Naive thymus-derived CD4-positive, alpha-beta T cell (primary cell): Measurements from ENCODE around the gene MYO5C. TPM values are rescaled to one million over a fixed set of nuclear protein-coding genes. Genes with fewer than 3 reads are reported as not detected.
"Not testable (repeated sequence)": the region's sequence is repeated elsewhere in the genome, so short reads cannot be mapped to it uniquely, and the experiment has no call there.

Source experiments
- ATAC-seq: fragments of 150-1000 bp; cut with Tn5 transposase; 2 replicates; pipeline ENCODE4 v1.10.0; 2021; ENCODE audit warnings: mild to moderate bottlenecking, moderate library complexity
- CTCF ChIA-PET: fragments of 350-600 bp; sonication (Branson Sonifier 250); formaldehyde crosslinking; loops from one replicate; lab custom pipeline; 2021; ENCODE audit warnings: antibody characterized with exemption; lab: Charles Lee
- POLR2A ChIA-PET: fragments of 350-600 bp; sonication (Branson Sonifier 250); formaldehyde crosslinking; loops from one replicate; lab custom pipeline; 2021; ENCODE audit warnings: antibody characterized with exemption, inconsistent platforms; lab: Charles Lee
- DNase-seq, 9 donors: peaks; one replicate each; pipeline versions ENCODE4 v3.0.0 to v3.0.0-alpha.2; 2020 to 2022; ENCODE audit warnings: mixed read lengths in 1 of 9
- H3K27ac ChIP-seq: one replicate; pipeline ENCODE4 v1.7.0; 2013; ENCODE audit warnings: mild to moderate bottlenecking, low read depth, low read length, moderate library complexity
- H3K27me3 ChIP-seq, 2 donors: one replicate each; pipeline ENCODE4 v1.7.0; 2013; ENCODE audit warnings: low read length in 2 of 2, mild to moderate bottlenecking in 2 of 2, moderate library complexity in 2 of 2; ENCODE audit not compliant: control insufficient read depth in 2 of 2, insufficient read depth in 2 of 2
- H3K36me3 ChIP-seq, 3 experiments: 1 replicate in 2 of 3; 2 replicates in 1 of 3; pipeline ENCODE4 v1.7.0; 2013; ENCODE audit warnings: low read length in 3 of 3, mild to moderate bottlenecking in 3 of 3, moderate library complexity in 1 of 3; ENCODE audit not compliant: insufficient read depth in 3 of 3, control insufficient read depth in 2 of 3
- H3K4me1 ChIP-seq, 2 donors: one replicate each; pipeline ENCODE4 v1.7.0; 2013; ENCODE audit warnings: low read length in 2 of 2, mild to moderate bottlenecking in 2 of 2, moderate library complexity in 1 of 2; ENCODE audit not compliant: control insufficient read depth in 2 of 2, insufficient read depth in 2 of 2
- H3K4me3 ChIP-seq: 2 replicates; pipeline ENCODE4 v1.7.0; 2013; ENCODE audit warnings: mild to moderate bottlenecking, low read length
- H3K9me3 ChIP-seq, 3 experiments: 1 replicate in 2 of 3; 2 replicates in 1 of 3; pipeline ENCODE4 v1.7.0; 2013; ENCODE audit warnings: low read length in 3 of 3; ENCODE audit not compliant: control insufficient read depth in 2 of 3
- H3K27ac Mint-ChIP-seq, 9 donors: one replicate each; pipeline ENCODE4 v1.8.0; 2020 to 2022; ENCODE audit warnings: mixed read lengths in 9 of 9, mild to moderate bottlenecking in 8 of 9, moderate library complexity in 5 of 9, inconsistent platforms in 2 of 9
- H3K27me3 Mint-ChIP-seq, 5 donors: one replicate each; pipeline ENCODE4 v1.8.0; 2021 to 2022; ENCODE audit warnings: mixed read lengths in 5 of 5, mild to moderate bottlenecking in 1 of 5
- H3K36me3 Mint-ChIP-seq, 5 donors: one replicate each; pipeline ENCODE4 v1.8.0; 2020 to 2022; ENCODE audit warnings: mixed read lengths in 5 of 5, mild to moderate bottlenecking in 3 of 5, inconsistent platforms in 1 of 5
- H3K4me1 Mint-ChIP-seq, 7 donors: one replicate each; pipeline ENCODE4 v1.8.0; 2020 to 2022; ENCODE audit warnings: mixed read lengths in 7 of 7, mild to moderate bottlenecking in 3 of 7, inconsistent platforms in 1 of 7
- H3K4me3 Mint-ChIP-seq, 10 donors: one replicate each; pipeline ENCODE4 v1.8.0; 2020 to 2022; ENCODE audit warnings: mild to moderate bottlenecking in 10 of 10, mixed read lengths in 10 of 10, moderate library complexity in 6 of 10, inconsistent platforms in 2 of 10
- H3K9me3 Mint-ChIP-seq, 11 donors: one replicate each; pipeline ENCODE4 v1.8.0; 2020 to 2022; ENCODE audit warnings: mixed read lengths in 11 of 11, mild to moderate bottlenecking in 4 of 11, inconsistent platforms in 1 of 11, moderate library complexity in 1 of 11
- intact Hi-C, 2 donors: fragments of 100-400 bp; cut with micrococcal nuclease; formaldehyde crosslinking; loops; one replicate each; pipeline ENCODE4 v1.15.1; 2023
- polyA plus RNA-seq, 2 donors: library from polyadenylated mRNA; unstranded; fragments of 300-500 nt; fragmentation: Illumina TruSeq; gene quantifications; one replicate each; pipeline ENCODE4 v1.2.3, GENCODE V29; 2021
- total RNA-seq, 6 experiments: library from RNA in 5 of 6; stranded (reverse) in 5 of 6; gene quantifications; 1 replicate in 5 of 6; 2 replicates in 1 of 6; pipeline ENCODE4 v1.2.3 and lab custom pipeline; 2021 to 2026

Gene MYO5C
- total and polyA plus RNA-seq, 7 experiments from 2014 or later, result 0.19 to 1.3 (median 0.31) TPM; not detected in 1

- Mint-ChIP-seq H3K27ac (peak overlapping the region in 1 of 9 donors; percentile 56), H3K9me3 (peaks cover 0 to 3% (median 0%) of the 10 kb centered on the region in 11 donors), H3K36me3 (no peaks in the 10 kb centered on the region), H3K27me3 (peaks cover 21 to 27% (median 23%) of the 10 kb centered on the region in 5 donors), H3K4me1 (peaks cover 0 to 33% (median 3%) of the 10 kb centered on the region in 7 donors), H3K4me3 (no peak overlapping the region)
- Histone ChIP-seq H3K27ac (no peak overlapping the region), H3K9me3 (no peaks in the 10 kb centered on the region), H3K27me3 (peaks cover 0 to 3% of the 10 kb centered on the region in 2 donors), H3K36me3 (no peaks in the 10 kb centered on the region), H3K4me3 (no peak overlapping the region), H3K4me1 (no peaks in the 10 kb centered on the region)
- ATAC-seq (no peak), DNase-seq (no peak)
- intact Hi-C loops, result loop anchor here in 1 of 2 donors (2.0 kb wide), 1 partner anchor 33 kb away; no protein-coding TSS in a partner anchor
- POLR2A ChIA-PET, result no interaction called here
- CTCF ChIA-PET, result interaction anchor here (1.0 kb wide), 1 partner anchor 10 kb away, joined by 3 read pairs; no protein-coding TSS in a partner anchor
Measured at GRCh38 chr15:52289629-52290081, 5.9 kb downstream of the MYO5C start.

DNA sequence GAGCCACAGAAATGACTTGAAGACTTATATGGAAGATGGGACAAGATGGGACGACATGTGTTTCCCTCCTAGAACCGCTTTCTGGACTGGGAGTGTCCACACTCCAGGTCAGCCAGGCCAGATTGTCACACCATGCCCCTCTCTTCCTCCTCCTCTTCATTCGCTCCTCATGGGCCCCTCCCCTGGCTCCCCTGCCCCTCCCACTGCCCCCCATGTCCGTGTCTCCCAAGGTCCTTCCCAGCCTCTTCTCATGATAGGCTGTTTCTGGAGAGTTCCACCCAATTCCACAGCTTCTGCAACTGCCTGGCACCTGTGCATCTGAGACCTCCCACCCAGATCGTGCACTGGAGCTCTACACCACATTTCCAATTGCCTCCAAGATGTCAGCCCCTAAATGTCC is 6.6 kb downstream of the MYO5C start:
- H3K36me3 Mint-ChIP-seq, result no peaks in the 10 kb centered on the region
- Histone ChIP-seq H3K27me3 (no peaks in the 10 kb centered on the region), H3K4me3 (no peak overlapping the region), H3K9me3 (no peaks in the 10 kb centered on the region), H3K27ac (no peak overlapping the region), H3K4me1 (no peaks in the 10 kb centered on the region), H3K36me3 (no peaks in the 10 kb centered on the region)
- DNase-seq (no peak), ATAC-seq (no peak)
- ChIA-PET POLR2A (no interaction called here), CTCF (interaction anchor here (1.0 kb wide), 1 partner anchor 9 kb away, joined by 3 read pairs; no protein-coding TSS in a partner anchor)
- H3K27me3 Mint-ChIP-seq, result peaks cover 15 to 23% (median 19%) of the 10 kb centered on the region in 5 donors
- H3K4me1 Mint-ChIP-seq, result peaks cover 0 to 32% (median 0%) of the 10 kb centered on the region in 7 donors
- peaks cover 0 to 3% (median 0%) of the 10 kb centered on the region in 11 donors for H3K9me3 Mint-ChIP-seq
- no peak overlapping the region for H3K4me3 Mint-ChIP-seq
- intact Hi-C loops, result no loop called here
- no peak overlapping the region for H3K27ac Mint-ChIP-seq

DNA sequence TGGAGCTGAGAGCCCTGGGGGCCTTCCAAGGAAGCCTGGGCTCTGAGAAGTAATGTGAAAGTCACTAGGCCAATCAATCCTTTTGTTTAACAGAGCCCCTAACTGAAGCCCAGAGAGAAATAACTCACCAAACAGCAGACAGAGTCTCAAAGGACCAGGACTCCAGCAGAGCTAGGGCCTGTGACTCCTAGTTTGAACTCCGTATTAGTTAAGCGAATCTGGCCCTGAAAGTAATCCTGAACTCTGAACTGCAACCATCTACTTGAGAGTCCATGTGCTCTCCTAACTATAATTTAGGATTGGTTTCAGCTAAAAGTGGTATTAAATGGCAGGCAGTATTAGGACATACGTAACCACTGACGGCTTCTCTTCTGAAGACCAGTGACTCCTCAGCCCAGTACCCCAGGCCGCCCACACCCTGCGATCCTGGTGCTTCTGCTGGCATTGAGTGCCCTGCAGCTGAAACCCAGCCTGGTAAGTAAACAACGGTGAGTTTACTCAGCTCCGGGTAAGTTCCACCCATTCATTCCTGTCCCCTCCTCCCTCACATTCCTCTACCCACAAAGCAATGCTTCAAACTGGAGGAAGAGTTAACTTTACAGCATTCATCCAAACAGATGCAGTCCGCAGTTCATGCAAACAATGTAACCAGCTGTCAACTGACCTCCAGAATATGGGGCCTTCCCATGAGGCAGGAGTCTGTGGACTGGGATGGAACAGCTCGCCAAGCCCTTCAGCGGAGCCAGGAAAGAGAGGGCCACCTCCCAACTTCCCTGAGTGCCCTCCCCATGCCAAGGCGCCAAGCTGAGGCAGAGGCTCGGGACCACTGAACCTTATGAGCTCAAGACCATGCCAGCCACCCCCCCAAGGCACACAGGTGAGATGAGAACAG is 7.3 kb downstream of the MYO5C start:
- peaks cover 8 to 17% (median 12%) of the 10 kb centered on the region in 5 donors for H3K27me3 Mint-ChIP-seq
- Histone ChIP-seq H3K4me1 (no peaks in the 10 kb centered on the region), H3K9me3 (no peaks in the 10 kb centered on the region), H3K27me3 (no peaks in the 10 kb centered on the region), H3K4me3 (no peak overlapping the region), H3K36me3 (no peaks in the 10 kb centered on the region), H3K27ac (no peak overlapping the region)
- peaks cover 0 to 3% (median 0%) of the 10 kb centered on the region in 11 donors for H3K9me3 Mint-ChIP-seq
- POLR2A ChIA-PET, result no interaction called here
- no peak overlapping the region for H3K27ac Mint-ChIP-seq
- no peak overlapping the region for H3K4me3 Mint-ChIP-seq
- CTCF ChIA-PET, result interaction anchor here (1.0 kb wide), 1 partner anchor 9 kb away, joined by 3 read pairs; no protein-coding TSS in a partner anchor
- H3K36me3 Mint-ChIP-seq, result no peaks in the 10 kb centered on the region
- DNase-seq (no peak), ATAC-seq (no peak)
- peaks cover 0 to 25% (median 0%) of the 10 kb centered on the region in 7 donors for H3K4me1 Mint-ChIP-seq
- intact Hi-C loops, result no loop called here

- Histone ChIP-seq H3K4me3 (no peak overlapping the region), H3K36me3 (no peaks in the 10 kb centered on the region), H3K27ac (no peak overlapping the region), H3K9me3 (no peaks in the 10 kb centered on the region), H3K4me1 (no peaks in the 10 kb centered on the region), H3K27me3 (no peaks in the 10 kb centered on the region)
- intact Hi-C loops, result no loop called here
- H3K4me1 Mint-ChIP-seq, result peaks cover 0 to 22% (median 0%) of the 10 kb centered on the region in 7 donors
- ATAC-seq, result no peak
- H3K4me3 Mint-ChIP-seq, result no peak overlapping the region
- H3K27ac Mint-ChIP-seq, result no peak overlapping the region
- H3K27me3 Mint-ChIP-seq, result peaks cover 0 to 6% (median 3%) of the 10 kb centered on the region in 5 donors
- POLR2A ChIA-PET, result no interaction called here
- CTCF ChIA-PET, result no interaction called here
- peaks cover 0 to 3% (median 0%) of the 10 kb centered on the region in 11 donors for H3K9me3 Mint-ChIP-seq
- H3K36me3 Mint-ChIP-seq, result no peaks in the 10 kb centered on the region
- DNase-seq, result no peak
Measured at GRCh38 chr15:52287114-52287513, 8.5 kb downstream of the MYO5C start.

- not testable (repeated sequence) for H3K27me3 Mint-ChIP-seq, H3K36me3 ChIP-seq
Measured at GRCh38 chr15:52285941-52286340, 9.7 kb downstream of the MYO5C start.

DNA sequence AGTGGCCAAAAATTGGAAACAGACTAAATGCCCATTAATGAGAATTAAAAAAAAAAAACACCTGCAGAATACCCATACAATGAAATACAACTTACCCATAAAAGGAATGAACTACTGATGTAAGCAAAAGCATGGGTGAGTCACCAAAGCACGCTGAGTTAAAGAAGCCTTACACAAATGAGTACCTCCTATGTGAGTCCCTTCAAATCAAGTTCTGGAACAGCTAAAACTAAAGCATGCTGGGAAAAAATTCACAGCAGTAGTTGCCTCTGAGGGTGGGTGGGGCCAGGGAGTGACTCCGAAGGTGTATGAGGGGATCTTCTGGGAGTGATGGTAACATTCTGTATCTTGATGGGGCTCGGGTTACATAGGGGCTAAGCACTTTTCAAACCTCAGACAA is 11.4 kb downstream of the MYO5C start:
- H3K9me3 ChIP-seq, result no peaks in the 10 kb centered on the region
- H3K27ac ChIP-seq, result no peak overlapping the region
- DNase-seq (no peak), ATAC-seq (no peak)
- H3K4me1 ChIP-seq, result no peaks in the 10 kb centered on the region
- no peak overlapping the region for H3K4me3 Mint-ChIP-seq
- peaks cover 0 to 4% (median 0%) of the 10 kb centered on the region in 7 donors for H3K4me1 Mint-ChIP-seq
- H3K27ac Mint-ChIP-seq, result no peak overlapping the region
- intact Hi-C loops, result no loop called here
- no peak overlapping the region for H3K4me3 ChIP-seq
- H3K36me3 Mint-ChIP-seq, result no peaks in the 10 kb centered on the region
- H3K9me3 Mint-ChIP-seq, result peaks cover 0 to under 1% (median 0%) of the 10 kb centered on the region in 11 donors
- H3K27me3 ChIP-seq, result no peaks in the 10 kb centered on the region
- CTCF ChIA-PET, result no interaction called here
- POLR2A ChIA-PET, result no interaction called here
- no peaks in the 10 kb centered on the region for H3K36me3 ChIP-seq
- peaks cover 0 to 3% (median 3%) of the 10 kb centered on the region in 5 donors for H3K27me3 Mint-ChIP-seq

More at GRCh38 chr15:52285941-52286340, 9.7 kb downstream of the MYO5C start:
- H3K27ac ChIP-seq, H3K9me3 Mint-ChIP-seq, H3K9me3 ChIP-seq, POLR2A ChIA-PET, CTCF ChIA-PET, H3K4me3 Mint-ChIP-seq, H3K36me3 Mint-ChIP-seq, H3K4me1 ChIP-seq, ATAC-seq, DNase-seq, H3K27ac Mint-ChIP-seq, intact Hi-C loops, H3K4me3 ChIP-seq, H3K27me3 ChIP-seq: not testable (repeated sequence)
- peaks cover 0 to 16% (median 0%) of the 10 kb centered on the region in 7 donors for H3K4me1 Mint-ChIP-seq
